ENCODE results near the gene METTL1. TPM values are rescaled to one million over a fixed set of nuclear protein-coding genes. Genes with fewer than 3 reads are reported as not detected.

Gene METTL1
- total RNA-seq, 4 donors from 2014 or later: 4.4 to 13.7 (median 6.2) TPM

GRCh38 chr12:57765698-57766463, 6.0 kb downstream of the METTL1 start:
- TF ChIP-seq CTCF (IDR thresholded peaks at IDR 0.05; ENCODE audit: low read depth): no peak

GRCh38 chr12:57765003-57765697, 6.8 kb downstream of the METTL1 start:
- TF ChIP-seq CTCF (IDR thresholded peaks at IDR 0.05; ENCODE audit: low read depth): no peak

GRCh38 chr12:57764662-57765002, 7.3 kb downstream of the METTL1 start:
- no peak for TF ChIP-seq CTCF (IDR thresholded peaks at IDR 0.05; ENCODE audit: low read depth)

- no peak for TF ChIP-seq CTCF (IDR thresholded peaks at IDR 0.05; ENCODE audit: low read depth)
Measured at GRCh38 chr12:57763881-57764661, 7.8 kb downstream of the METTL1 start.

GRCh38 chr12:57762463-57762862, 9.4 kb downstream of the METTL1 start:
- TF ChIP-seq CTCF (IDR thresholded peaks at IDR 0.05; ENCODE audit: low read depth): no peak

GRCh38 chr12:57761391-57761998, 10.4 kb downstream of the METTL1 start:
- TF ChIP-seq CTCF (IDR thresholded peaks at IDR 0.05; ENCODE audit: low read depth): no peak
